ENCODE measurements around the gene ARGLU1. TPM values are rescaled to one million over a fixed set of nuclear protein-coding genes. Genes with fewer than 3 reads are reported as not detected.
A peak's percentile ranks its signal among the peaks of the same experiment; 100 is the strongest.

The ARGLU1 gene
- total RNA-seq, 2 experiments from 2014 or later, result 89.2 to 91.8 TPM

DNA sequence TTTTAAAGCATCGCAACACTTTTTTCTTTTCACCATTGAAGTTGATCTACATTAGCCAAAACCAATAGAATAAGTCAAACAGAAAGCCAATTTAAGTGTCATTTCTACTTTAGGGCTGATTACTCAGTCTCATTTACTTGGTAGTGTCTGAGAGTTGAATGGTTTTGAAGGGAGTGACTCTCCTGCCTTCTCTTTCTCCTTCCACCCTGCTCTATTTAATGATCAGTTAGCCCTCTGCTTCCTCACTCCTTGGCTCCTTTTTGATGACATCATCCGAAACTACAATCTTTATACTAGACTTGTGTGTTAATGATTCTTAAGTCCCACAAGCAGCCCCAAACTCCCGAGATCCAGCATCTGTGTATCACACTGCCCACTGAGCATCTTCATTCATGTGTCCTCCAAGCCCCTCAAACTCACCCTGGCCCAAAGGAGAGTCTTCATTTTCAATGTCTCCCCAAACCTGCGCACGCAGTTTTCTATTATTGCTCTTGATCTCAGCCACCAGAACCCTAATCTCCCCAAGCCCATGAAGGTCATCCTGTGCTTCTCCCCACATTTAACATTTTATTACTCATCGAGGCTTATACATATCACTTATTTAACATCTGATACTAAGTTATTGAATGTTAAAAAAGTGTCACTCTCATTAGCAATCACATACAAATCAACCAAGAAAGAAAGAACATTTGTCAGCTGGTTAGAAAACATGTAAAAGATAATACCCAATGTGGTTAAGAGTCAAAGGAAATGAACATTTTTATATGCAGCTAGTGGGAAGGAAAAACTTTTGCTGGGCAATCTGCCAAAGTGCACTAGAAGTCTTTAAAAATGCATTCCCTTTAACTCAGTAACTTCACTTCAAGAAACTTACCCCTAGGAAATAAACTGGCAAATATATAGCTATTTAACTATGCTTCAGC is 32.2 kb upstream of the ARGLU1 start:
- Mint-ChIP-seq H3K27me3 (peaks cover 5% of the 10 kb centered on the region), H3K27ac (peak overlapping the region; percentile 4), H3K4me1 (ENCODE audit: low read depth) (peaks cover 14% of the 10 kb centered on the region), H3K9me3 (no peaks in the 10 kb centered on the region), H3K4me3 (no peak overlapping the region), H3K36me3 (ENCODE audit: low read depth) (no peaks in the 10 kb centered on the region)
- ChIA-PET CTCF (interaction anchor here (1.2 to 1.3 kb wide), 2 partner anchors 20 kb away, joined by 3 to 6 read pairs; no protein-coding TSS in a partner anchor), POLR2A (interaction anchor here (1.1 kb wide), 1 partner anchor 32 kb away, joined by 3 read pairs; the partner anchor contains the start of gene ARGLU1)
- peak; percentile 58 for ATAC-seq
- DNase-seq, result peak; percentile 12
- intact Hi-C loops (cut with micrococcal nuclease), result no loop called here
- TF ChIP-seq, protein P1, sequence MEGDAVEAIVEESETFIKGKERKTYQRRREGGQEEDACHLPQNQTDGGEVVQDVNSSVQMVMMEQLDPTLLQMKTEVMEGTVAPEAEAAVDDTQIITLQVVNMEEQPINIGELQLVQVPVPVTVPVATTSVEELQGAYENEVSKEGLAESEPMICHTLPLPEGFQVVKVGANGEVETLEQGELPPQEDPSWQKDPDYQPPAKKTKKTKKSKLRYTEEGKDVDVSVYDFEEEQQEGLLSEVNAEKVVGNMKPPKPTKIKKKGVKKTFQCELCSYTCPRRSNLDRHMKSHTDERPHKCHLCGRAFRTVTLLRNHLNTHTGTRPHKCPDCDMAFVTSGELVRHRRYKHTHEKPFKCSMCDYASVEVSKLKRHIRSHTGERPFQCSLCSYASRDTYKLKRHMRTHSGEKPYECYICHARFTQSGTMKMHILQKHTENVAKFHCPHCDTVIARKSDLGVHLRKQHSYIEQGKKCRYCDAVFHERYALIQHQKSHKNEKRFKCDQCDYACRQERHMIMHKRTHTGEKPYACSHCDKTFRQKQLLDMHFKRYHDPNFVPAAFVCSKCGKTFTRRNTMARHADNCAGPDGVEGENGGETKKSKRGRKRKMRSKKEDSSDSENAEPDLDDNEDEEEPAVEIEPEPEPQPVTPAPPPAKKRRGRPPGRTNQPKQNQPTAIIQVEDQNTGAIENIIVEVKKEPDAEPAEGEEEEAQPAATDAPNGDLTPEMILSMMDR (IDR thresholded peaks at IDR 0.05), result no peak

DNA sequence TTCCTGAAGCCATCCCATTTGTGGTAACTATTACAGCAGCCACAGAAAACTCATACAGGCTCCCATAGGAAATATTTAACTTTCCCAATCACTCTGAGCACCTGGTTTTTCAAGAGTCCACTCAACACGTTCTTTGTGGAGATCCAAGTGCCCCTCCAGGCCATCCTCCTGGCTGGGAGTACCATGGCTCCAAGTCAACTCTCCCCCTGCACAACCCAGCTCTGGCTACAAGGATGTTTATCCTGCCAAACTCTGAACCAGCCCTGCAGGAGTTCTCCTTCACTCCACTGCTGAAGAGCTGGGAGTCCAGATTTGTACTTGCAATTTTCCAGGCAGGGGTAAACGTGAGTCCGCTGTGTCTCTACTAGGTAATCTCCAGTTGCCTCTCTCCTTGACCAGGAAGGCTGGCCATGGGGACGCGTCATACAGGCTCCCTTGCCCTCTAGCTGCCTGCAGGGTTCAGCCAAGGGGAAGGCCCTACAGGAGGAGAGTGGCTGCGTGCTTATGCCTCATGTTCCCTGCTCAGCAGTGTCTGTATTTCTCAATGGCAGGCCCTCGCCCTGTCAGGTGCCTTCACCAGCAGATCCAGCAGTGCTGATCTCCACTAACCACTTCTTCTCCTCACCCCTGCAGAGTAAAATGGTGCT is 29.9 kb upstream of the ARGLU1 start:
- intact Hi-C loops (cut with micrococcal nuclease), result no loop called here
- POLR2A ChIA-PET, result no interaction called here
- TF ChIP-seq, protein P1 (IDR thresholded peaks at IDR 0.05), result no peak
- peaks cover 14% of the 10 kb centered on the region for H3K4me1 Mint-ChIP-seq (ENCODE audit: low read depth)
- CTCF ChIA-PET, result no interaction called here
- no peaks in the 10 kb centered on the region for H3K9me3 Mint-ChIP-seq
- no peak overlapping the region for H3K4me3 Mint-ChIP-seq
- H3K27me3 Mint-ChIP-seq, result peaks cover 4% of the 10 kb centered on the region
- H3K27ac Mint-ChIP-seq, result no peak overlapping the region
- ATAC-seq, result no peak
- DNase-seq, result no peak
- H3K36me3 Mint-ChIP-seq (ENCODE audit: low read depth), result no peaks in the 10 kb centered on the region

DNA sequence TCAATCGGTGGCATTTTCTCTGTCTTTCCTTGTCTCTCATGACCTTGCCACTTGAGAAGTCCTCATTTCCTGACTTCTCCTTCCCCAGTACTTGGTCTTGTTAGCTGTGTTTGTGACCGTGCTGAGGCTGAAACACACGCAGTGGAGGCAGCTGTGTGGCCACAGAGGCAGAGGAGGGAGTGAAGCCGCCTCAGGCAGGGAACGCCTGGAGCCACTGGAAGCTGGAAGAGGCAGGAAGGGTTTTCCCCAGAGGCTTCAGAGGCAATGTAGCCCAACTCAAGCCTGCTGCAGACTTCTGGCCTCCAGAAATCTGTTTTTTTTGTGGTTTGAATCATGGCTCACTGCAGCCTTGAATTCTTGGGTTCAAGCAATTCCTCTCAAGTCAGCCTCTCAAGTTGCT is 29.2 kb upstream of the ARGLU1 start:
- H3K4me1 Mint-ChIP-seq (ENCODE audit: low read depth), result peaks cover 13% of the 10 kb centered on the region
- H3K27ac Mint-ChIP-seq, result no peak overlapping the region
- CTCF ChIA-PET, result no interaction called here
- ATAC-seq, result no peak
- no peak for DNase-seq
- no peak overlapping the region for H3K4me3 Mint-ChIP-seq
- POLR2A ChIA-PET, result no interaction called here
- no peaks in the 10 kb centered on the region for H3K36me3 Mint-ChIP-seq (ENCODE audit: low read depth)
- H3K9me3 Mint-ChIP-seq, result no peaks in the 10 kb centered on the region
- TF ChIP-seq, protein P1 (IDR thresholded peaks at IDR 0.05), result no peak
- peaks cover 8% of the 10 kb centered on the region for H3K27me3 Mint-ChIP-seq
- intact Hi-C loops (cut with micrococcal nuclease), result no loop called here

DNA sequence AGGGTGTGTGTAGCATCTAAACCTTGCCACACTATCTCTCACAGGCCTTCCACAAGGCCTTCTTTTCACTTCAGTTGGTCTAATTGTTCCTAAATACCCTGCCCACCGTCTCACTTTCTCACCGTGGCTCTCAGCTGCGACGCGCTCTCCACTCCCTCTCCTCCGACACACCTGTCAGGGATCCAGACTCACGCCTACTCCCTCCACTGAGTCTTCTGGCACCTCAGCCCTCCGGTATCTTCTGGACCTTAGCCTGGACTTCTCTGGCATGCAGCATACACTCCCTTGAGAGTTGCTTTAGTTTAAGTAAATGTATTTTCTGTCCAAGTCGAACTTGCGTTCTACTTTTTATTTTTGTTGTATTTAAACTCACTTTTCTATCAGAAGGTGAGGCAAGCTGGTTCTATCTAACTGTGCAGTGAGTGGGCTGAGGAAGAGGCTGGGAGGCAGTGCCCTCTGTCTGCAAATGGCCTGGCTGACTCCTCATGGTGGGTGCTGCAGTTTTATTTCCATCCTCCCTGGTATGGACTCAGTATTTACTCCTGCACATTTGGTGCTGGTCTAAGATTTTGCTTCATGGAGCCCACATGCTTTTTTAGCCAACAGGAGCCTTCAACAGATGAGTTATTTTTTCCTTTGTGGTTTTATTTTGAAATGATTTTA is 28.5 kb upstream of the ARGLU1 start:
- peaks cover 15% of the 10 kb centered on the region for H3K27me3 Mint-ChIP-seq
- intact Hi-C loops (cut with micrococcal nuclease), result no loop called here
- ChIA-PET CTCF (no interaction called here), POLR2A (no interaction called here)
- DNase-seq (no peak), ATAC-seq (no peak)
- TF ChIP-seq, protein P1 (IDR thresholded peaks at IDR 0.05), result no peak
- H3K9me3 Mint-ChIP-seq, result no peaks in the 10 kb centered on the region
- H3K4me3 Mint-ChIP-seq, result no peak overlapping the region
- no peak overlapping the region for H3K27ac Mint-ChIP-seq
- H3K36me3 Mint-ChIP-seq (ENCODE audit: low read depth), result no peaks in the 10 kb centered on the region
- H3K4me1 Mint-ChIP-seq (ENCODE audit: low read depth), result peaks cover 12% of the 10 kb centered on the region
